WTC11 (cell line): ENCODE data around the gene NMRAL1. TPM values are rescaled to one million over a fixed set of nuclear protein-coding genes. Genes with fewer than 3 reads are reported as not detected.

Source experiments
- ATAC-seq: fragments of 200-7000 bp; cut with Tn5 transposase; 2 replicates; pipeline ENCODE4 v1.10.0; 2021; ENCODE audit warnings: mild to moderate bottlenecking, moderate library complexity
- CTCF ChIA-PET: fragments of 300-600 bp; sonication (Branson Sonifier 250); formaldehyde crosslinking; loops from one replicate; lab custom pipeline; 2021; ENCODE audit warnings: antibody characterized with exemption; lab: Charles Lee
- POLR2A ChIA-PET: fragments of 350-600 bp; sonication (Branson Sonifier 250); formaldehyde crosslinking; loops from one replicate; lab custom pipeline; 2021; ENCODE audit warnings: antibody characterized with exemption; lab: Charles Lee
- DNase-seq: peaks from one replicate; pipeline ENCODE4 v3.0.0; 2021; ENCODE audit warnings: low spot score
- H3K27ac Mint-ChIP-seq: 2 replicates; pipeline ENCODE4 v1.8.0; 2021; ENCODE audit warnings: mixed read lengths
- H3K27me3 Mint-ChIP-seq: 2 replicates; pipeline ENCODE4 v1.8.0; 2021; ENCODE audit warnings: low read depth, mild to moderate bottlenecking, moderate library complexity, mixed read lengths
- H3K36me3 Mint-ChIP-seq: 2 replicates; pipeline ENCODE4 v1.8.0; 2021; ENCODE audit warnings: mixed read lengths
- H3K4me1 Mint-ChIP-seq: 2 replicates; pipeline ENCODE4 v1.8.0; 2022; ENCODE audit warnings: mixed read lengths
- H3K4me3 Mint-ChIP-seq: 2 replicates; pipeline ENCODE4 v1.8.0; 2021; ENCODE audit warnings: mild to moderate bottlenecking, moderate library complexity, mixed read lengths
- H3K9me3 Mint-ChIP-seq: 2 replicates; pipeline ENCODE4 v1.8.0; 2021; ENCODE audit warnings: mixed read lengths
- CBFB ChIP-seq: sonication (generic); formaldehyde crosslinking; IDR thresholded peaks from 2 replicates; pipeline ENCODE4 v1.8.1; 2022; ENCODE audit warnings: mild to moderate bottlenecking, low read depth, missing genetic modification reagents
- FOXK1 ChIP-seq: sonication (generic); formaldehyde crosslinking; IDR thresholded peaks from 2 replicates; pipeline ENCODE4 v1.8.0; 2022; ENCODE audit warnings: mild to moderate bottlenecking, moderate library complexity, missing genetic modification reagents
- FOXP1 ChIP-seq: sonication (generic); formaldehyde crosslinking; IDR thresholded peaks from 2 replicates; pipeline ENCODE4 v1.8.0; 2022; ENCODE audit warnings: missing genetic modification reagents, mild to moderate bottlenecking, moderate library complexity, borderline replicate concordance
- IRF2 ChIP-seq: sonication (generic); formaldehyde crosslinking; IDR thresholded peaks from 2 replicates; pipeline ENCODE4 v1.8.0; 2022; ENCODE audit warnings: low read depth, missing genetic modification reagents, borderline replicate concordance
- JAZF1 ChIP-seq: fragments of 250-450 bp; sonication (Bioruptor Pico); IDR thresholded peaks from 2 replicates; pipeline ENCODE4 v1.9.0; 2021; ENCODE audit warnings: moderate library complexity, mild to moderate bottlenecking, inconsistent platforms
- NR2C2 ChIP-seq: sonication (generic); formaldehyde crosslinking; IDR thresholded peaks from 2 replicates; pipeline ENCODE4 v1.8.0; 2022; ENCODE audit warnings: mild to moderate bottlenecking, missing genetic modification reagents
- SOX15 ChIP-seq: fragments of 250-450 bp; sonication (Bioruptor Pico); IDR thresholded peaks from 2 replicates; pipeline ENCODE4 v1.9.0; 2021; ENCODE audit warnings: mild to moderate bottlenecking
- TEAD4 ChIP-seq: sonication (generic); formaldehyde crosslinking; IDR thresholded peaks from 2 replicates; pipeline ENCODE4 v1.8.0; 2022; ENCODE audit warnings: mild to moderate bottlenecking, missing genetic modification reagents
- ZNF416 ChIP-seq: fragments of 250-450 bp; sonication (Bioruptor Pico); IDR thresholded peaks from 2 replicates; pipeline ENCODE4 v1.9.0; 2021; ENCODE audit warnings: mild to moderate bottlenecking, inconsistent platforms
- ZNF423 ChIP-seq: fragments of 250-450 bp; sonication (Bioruptor Pico); IDR thresholded peaks from 2 replicates; pipeline ENCODE4 v2.1.2; 2022; ENCODE audit warnings: mild to moderate bottlenecking, moderate library complexity
- total RNA-seq: library from RNA; stranded (reverse); gene quantifications from 3 replicates; pipeline ENCODE4 v1.2.3, GENCODE V29; 2021
- TF ChIP-seq, protein P1 (sequence below): sonication (generic); formaldehyde crosslinking; IDR thresholded peaks from 2 replicates; pipeline ENCODE4 v1.8.1; 2022; ENCODE audit warnings: low read depth, mild to moderate bottlenecking, moderate library complexity, missing genetic modification reagents, borderline replicate concordance
- TF ChIP-seq, protein P2 (sequence below): sonication (generic); formaldehyde crosslinking; IDR thresholded peaks from 2 replicates; pipeline ENCODE4 v1.8.0; 2023; ENCODE audit warnings: mild to moderate bottlenecking, missing genetic modification reagents
- TF ChIP-seq, protein P3 (sequence below): sonication (generic); formaldehyde crosslinking; IDR thresholded peaks from 2 replicates; pipeline ENCODE4 v1.8.0; 2023; ENCODE audit warnings: missing genetic modification reagents
- TF ChIP-seq, protein P4 (sequence below): fragments of 250-450 bp; sonication (Bioruptor Pico); IDR thresholded peaks from 2 replicates; pipeline ENCODE4 v2.1.2; 2022; ENCODE audit warnings: mild to moderate bottlenecking, moderate library complexity
- TF ChIP-seq, protein P5 (sequence below): sonication (generic); formaldehyde crosslinking; IDR thresholded peaks from 2 replicates; pipeline ENCODE4 v1.8.1; 2023; ENCODE audit warnings: mild to moderate bottlenecking, missing genetic modification reagents
- TF ChIP-seq, protein P6 (sequence below): sonication (generic); formaldehyde crosslinking; IDR thresholded peaks from 2 replicates; pipeline ENCODE4 v1.8.1; 2022; ENCODE audit warnings: mild to moderate bottlenecking, moderate library complexity, missing genetic modification reagents
- TF ChIP-seq, protein P7 (sequence below): sonication (generic); formaldehyde crosslinking; IDR thresholded peaks from 2 replicates; pipeline ENCODE4 v1.8.0; 2022; ENCODE audit warnings: mild to moderate bottlenecking, missing genetic modification reagents
- TF ChIP-seq, protein P8 (sequence below): sonication (generic); formaldehyde crosslinking; IDR thresholded peaks from 2 replicates; pipeline ENCODE4 v1.8.0; 2022; ENCODE audit warnings: missing genetic modification reagents
- TF ChIP-seq, protein P9 (sequence below): fragments of 250-450 bp; sonication (Bioruptor Pico); IDR thresholded peaks from 2 replicates; pipeline ENCODE4 v1.9.0; 2021; ENCODE audit warnings: moderate library complexity, mild to moderate bottlenecking, inconsistent platforms, borderline replicate concordance

The NMRAL1 gene
- total RNA-seq, 1 experiment from 2014 or later, result 68.1 TPM

DNA sequence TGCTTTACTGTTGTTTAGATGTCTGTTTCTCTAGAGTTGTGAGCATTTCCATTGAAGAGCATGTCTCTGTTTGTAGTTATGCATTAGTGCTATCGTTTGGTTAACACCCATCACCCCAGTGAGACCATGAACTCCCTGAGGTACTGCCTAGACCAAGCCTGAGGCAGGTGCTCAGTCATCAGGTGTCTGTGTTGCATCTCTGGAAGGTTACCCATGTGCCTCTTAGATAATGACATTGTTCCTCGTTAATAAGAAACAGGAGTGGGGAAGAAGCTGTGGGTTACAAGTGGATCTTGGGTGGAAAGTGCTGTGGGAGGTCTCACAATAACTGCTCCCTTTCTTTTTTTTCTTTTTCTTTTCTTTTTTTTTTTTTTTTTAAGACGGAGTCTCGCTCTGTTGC, 30.4 kb downstream of the NMRAL1 start:
- no peak overlapping the region for H3K27ac Mint-ChIP-seq
- POLR2A ChIA-PET, result interaction anchor here (0.6 kb wide), 1 partner anchor 41 kb away, joined by 4 read pairs; no protein-coding TSS in a partner anchor
- CTCF ChIA-PET, result no interaction called here
- H3K27me3 Mint-ChIP-seq, result no peaks in the 10 kb centered on the region
- H3K4me1 Mint-ChIP-seq, result no peaks in the 10 kb centered on the region
- no peaks in the 10 kb centered on the region for H3K9me3 Mint-ChIP-seq
- ATAC-seq, result no peak
- no peak overlapping the region for H3K4me3 Mint-ChIP-seq
- TF ChIP-seq, protein P1, sequence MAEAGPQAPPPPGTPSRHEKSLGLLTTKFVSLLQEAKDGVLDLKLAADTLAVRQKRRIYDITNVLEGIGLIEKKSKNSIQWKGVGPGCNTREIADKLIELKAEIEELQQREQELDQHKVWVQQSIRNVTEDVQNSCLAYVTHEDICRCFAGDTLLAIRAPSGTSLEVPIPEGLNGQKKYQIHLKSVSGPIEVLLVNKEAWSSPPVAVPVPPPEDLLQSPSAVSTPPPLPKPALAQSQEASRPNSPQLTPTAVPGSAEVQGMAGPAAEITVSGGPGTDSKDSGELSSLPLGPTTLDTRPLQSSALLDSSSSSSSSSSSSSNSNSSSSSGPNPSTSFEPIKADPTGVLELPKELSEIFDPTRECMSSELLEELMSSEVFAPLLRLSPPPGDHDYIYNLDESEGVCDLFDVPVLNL, result no peak
- TF ChIP-seq, protein P2, sequence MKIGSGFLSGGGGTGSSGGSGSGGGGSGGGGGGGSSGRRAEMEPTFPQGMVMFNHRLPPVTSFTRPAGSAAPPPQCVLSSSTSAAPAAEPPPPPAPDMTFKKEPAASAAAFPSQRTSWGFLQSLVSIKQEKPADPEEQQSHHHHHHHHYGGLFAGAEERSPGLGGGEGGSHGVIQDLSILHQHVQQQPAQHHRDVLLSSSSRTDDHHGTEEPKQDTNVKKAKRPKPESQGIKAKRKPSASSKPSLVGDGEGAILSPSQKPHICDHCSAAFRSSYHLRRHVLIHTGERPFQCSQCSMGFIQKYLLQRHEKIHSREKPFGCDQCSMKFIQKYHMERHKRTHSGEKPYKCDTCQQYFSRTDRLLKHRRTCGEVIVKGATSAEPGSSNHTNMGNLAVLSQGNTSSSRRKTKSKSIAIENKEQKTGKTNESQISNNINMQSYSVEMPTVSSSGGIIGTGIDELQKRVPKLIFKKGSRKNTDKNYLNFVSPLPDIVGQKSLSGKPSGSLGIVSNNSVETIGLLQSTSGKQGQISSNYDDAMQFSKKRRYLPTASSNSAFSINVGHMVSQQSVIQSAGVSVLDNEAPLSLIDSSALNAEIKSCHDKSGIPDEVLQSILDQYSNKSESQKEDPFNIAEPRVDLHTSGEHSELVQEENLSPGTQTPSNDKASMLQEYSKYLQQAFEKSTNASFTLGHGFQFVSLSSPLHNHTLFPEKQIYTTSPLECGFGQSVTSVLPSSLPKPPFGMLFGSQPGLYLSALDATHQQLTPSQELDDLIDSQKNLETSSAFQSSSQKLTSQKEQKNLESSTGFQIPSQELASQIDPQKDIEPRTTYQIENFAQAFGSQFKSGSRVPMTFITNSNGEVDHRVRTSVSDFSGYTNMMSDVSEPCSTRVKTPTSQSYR (CRISPR knock-in tag), result no peak
- no peak for TF ChIP-seq NR2C2 (CRISPR knock-in tag)
- TF ChIP-seq TEAD4 (CRISPR knock-in tag), result no peak
- TF ChIP-seq JAZF1, result no peak
- TF ChIP-seq, protein P3, sequence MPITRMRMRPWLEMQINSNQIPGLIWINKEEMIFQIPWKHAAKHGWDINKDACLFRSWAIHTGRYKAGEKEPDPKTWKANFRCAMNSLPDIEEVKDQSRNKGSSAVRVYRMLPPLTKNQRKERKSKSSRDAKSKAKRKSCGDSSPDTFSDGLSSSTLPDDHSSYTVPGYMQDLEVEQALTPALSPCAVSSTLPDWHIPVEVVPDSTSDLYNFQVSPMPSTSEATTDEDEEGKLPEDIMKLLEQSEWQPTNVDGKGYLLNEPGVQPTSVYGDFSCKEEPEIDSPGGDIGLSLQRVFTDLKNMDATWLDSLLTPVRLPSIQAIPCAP (CRISPR knock-in tag), result no peak
- TF ChIP-seq ZNF416 (CRISPR knock-in tag), result no peak
- TF ChIP-seq, protein P4, sequence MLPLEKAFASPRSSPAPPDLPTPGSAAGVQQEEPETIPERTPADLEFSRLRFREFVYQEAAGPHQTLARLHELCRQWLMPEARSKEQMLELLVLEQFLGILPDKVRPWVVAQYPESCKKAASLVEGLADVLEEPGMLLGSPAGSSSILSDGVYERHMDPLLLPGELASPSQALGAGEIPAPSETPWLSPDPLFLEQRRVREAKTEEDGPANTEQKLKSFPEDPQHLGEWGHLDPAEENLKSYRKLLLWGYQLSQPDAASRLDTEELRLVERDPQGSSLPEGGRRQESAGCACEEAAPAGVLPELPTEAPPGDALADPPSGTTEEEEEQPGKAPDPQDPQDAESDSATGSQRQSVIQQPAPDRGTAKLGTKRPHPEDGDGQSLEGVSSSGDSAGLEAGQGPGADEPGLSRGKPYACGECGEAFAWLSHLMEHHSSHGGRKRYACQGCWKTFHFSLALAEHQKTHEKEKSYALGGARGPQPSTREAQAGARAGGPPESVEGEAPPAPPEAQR, result no peak
- TF ChIP-seq ZNF423 (CRISPR knock-in tag), result no peak
- TF ChIP-seq, protein P5, sequence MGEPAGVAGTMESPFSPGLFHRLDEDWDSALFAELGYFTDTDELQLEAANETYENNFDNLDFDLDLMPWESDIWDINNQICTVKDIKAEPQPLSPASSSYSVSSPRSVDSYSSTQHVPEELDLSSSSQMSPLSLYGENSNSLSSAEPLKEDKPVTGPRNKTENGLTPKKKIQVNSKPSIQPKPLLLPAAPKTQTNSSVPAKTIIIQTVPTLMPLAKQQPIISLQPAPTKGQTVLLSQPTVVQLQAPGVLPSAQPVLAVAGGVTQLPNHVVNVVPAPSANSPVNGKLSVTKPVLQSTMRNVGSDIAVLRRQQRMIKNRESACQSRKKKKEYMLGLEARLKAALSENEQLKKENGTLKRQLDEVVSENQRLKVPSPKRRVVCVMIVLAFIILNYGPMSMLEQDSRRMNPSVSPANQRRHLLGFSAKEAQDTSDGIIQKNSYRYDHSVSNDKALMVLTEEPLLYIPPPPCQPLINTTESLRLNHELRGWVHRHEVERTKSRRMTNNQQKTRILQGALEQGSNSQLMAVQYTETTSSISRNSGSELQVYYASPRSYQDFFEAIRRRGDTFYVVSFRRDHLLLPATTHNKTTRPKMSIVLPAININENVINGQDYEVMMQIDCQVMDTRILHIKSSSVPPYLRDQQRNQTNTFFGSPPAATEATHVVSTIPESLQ (CRISPR knock-in tag), result no peak
- TF ChIP-seq, all 79 proteins: peak for 0
- H3K36me3 Mint-ChIP-seq, result peaks cover 73% of the 10 kb centered on the region
- no peak for DNase-seq

DNA sequence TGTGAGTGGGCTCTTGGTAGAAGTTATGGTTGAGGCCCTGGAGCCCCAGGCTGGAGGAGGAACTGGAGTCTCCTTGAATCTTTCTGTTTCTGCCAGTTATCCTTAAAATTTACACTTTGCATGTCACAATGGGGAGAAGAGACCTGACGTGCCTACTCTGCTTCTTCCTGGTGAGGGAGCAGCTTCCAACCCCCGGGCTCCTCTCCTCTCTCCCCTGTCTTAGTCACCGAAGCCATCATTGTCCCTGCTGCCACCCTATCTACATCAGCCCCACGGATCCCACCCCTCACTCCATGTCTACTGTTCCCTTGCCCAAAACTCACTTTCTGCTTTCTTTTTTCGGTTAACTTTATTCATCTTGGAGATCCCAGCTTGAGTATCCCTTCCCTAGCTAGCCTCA, 31.2 kb downstream of the NMRAL1 start:
- no peak for DNase-seq
- ChIA-PET CTCF (interaction anchor here (0.5 kb wide), 1 partner anchor 207 kb away, joined by 5 read pairs; no protein-coding TSS in a partner anchor), POLR2A (interaction anchor here (0.6 kb wide), 2 partner anchors 22 to 41 kb away, joined by 3 to 4 read pairs; no protein-coding TSS in a partner anchor)
- ATAC-seq, result no peak
- Mint-ChIP-seq H3K27me3 (no peaks in the 10 kb centered on the region), H3K36me3 (peaks cover 70% of the 10 kb centered on the region), H3K9me3 (no peaks in the 10 kb centered on the region), H3K4me1 (no peaks in the 10 kb centered on the region), H3K27ac (no peak overlapping the region), H3K4me3 (no peak overlapping the region)
- TF ChIP-seq IRF2 (CRISPR knock-in tag) (no peak), ZNF416 (CRISPR knock-in tag) (no peak), CBFB (CRISPR knock-in tag) (no peak), TEAD4 (CRISPR knock-in tag) (no peak), SOX15 (CRISPR knock-in tag) (no peak), FOXK1 (CRISPR knock-in tag) (no peak), FOXP1 (CRISPR knock-in tag) (no peak)
- TF ChIP-seq, protein P6, sequence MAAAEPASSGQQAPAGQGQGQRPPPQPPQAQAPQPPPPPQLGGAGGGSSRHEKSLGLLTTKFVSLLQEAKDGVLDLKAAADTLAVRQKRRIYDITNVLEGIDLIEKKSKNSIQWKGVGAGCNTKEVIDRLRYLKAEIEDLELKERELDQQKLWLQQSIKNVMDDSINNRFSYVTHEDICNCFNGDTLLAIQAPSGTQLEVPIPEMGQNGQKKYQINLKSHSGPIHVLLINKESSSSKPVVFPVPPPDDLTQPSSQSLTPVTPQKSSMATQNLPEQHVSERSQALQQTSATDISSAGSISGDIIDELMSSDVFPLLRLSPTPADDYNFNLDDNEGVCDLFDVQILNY (CRISPR knock-in tag), result no peak
- TF ChIP-seq, protein P7, sequence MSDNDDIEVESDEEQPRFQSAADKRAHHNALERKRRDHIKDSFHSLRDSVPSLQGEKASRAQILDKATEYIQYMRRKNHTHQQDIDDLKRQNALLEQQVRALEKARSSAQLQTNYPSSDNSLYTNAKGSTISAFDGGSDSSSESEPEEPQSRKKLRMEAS (CRISPR knock-in tag), result no peak
- TF ChIP-seq, protein P8, sequence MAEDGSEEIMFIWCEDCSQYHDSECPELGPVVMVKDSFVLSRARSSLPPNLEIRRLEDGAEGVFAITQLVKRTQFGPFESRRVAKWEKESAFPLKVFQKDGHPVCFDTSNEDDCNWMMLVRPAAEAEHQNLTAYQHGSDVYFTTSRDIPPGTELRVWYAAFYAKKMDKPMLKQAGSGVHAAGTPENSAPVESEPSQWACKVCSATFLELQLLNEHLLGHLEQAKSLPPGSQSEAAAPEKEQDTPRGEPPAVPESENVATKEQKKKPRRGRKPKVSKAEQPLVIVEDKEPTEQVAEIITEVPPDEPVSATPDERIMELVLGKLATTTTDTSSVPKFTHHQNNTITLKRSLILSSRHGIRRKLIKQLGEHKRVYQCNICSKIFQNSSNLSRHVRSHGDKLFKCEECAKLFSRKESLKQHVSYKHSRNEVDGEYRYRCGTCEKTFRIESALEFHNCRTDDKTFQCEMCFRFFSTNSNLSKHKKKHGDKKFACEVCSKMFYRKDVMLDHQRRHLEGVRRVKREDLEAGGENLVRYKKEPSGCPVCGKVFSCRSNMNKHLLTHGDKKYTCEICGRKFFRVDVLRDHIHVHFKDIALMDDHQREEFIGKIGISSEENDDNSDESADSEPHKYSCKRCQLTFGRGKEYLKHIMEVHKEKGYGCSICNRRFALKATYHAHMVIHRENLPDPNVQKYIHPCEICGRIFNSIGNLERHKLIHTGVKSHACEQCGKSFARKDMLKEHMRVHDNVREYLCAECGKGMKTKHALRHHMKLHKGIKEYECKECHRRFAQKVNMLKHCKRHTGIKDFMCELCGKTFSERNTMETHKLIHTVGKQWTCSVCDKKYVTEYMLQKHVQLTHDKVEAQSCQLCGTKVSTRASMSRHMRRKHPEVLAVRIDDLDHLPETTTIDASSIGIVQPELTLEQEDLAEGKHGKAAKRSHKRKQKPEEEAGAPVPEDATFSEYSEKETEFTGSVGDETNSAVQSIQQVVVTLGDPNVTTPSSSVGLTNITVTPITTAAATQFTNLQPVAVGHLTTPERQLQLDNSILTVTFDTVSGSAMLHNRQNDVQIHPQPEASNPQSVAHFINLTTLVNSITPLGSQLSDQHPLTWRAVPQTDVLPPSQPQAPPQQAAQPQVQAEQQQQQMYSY, result no peak
- TF ChIP-seq, protein P9, sequence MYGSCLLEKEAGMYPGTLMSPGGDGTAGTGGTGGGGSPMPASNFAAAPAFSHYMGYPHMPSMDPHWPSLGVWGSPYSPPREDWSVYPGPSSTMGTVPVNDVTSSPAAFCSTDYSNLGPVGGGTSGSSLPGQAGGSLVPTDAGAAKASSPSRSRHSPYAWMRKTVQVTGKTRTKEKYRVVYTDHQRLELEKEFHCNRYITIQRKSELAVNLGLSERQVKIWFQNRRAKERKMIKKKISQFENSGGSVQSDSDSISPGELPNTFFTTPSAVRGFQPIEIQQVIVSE (CRISPR knock-in tag), result no peak
- TF ChIP-seq, protein P1, result no peak
